HCEC 1CT (cell line): ENCODE results near the gene SPG11.
"Not testable (repeated sequence)": the region's sequence is repeated elsewhere in the genome, so short reads cannot be mapped to it uniquely, and the experiment has no call there.

Experiments
- DNase-seq: peaks from one replicate; pipeline ENCODE4 v3.0.0-alpha.2; 2017

SPG11 gene

GRCh38 chr15:44603126-44603525 lies 60.3 kb downstream of the SPG11 start:
- no peak for DNase-seq

- no peak for DNase-seq
Measured at GRCh38 chr15:44598892-44599291, 64.6 kb downstream of the SPG11 start.

DNA sequence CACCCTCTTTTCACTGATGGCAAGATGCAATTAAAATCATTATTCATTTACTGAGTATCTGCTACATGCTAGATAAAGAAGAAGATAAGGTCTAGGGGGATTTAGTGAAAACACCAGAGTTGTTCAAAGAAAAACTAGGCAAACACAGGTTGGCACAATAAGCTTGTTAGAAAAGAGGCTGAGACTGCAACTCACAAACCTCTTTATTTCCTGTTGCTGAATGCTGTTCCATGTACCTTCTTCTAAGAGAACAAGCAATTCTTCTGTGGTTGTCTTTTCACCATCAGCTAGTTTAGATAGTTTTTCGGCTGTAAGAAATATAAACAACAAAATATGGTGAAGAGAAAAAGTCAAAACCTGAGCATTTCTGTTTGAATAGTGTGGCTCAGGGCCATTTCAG lies 65.4 kb downstream of the SPG11 start:
- DNase-seq, result no peak

- DNase-seq, result no peak
Measured at GRCh38 chr15:44596511-44597010, 66.9 kb downstream of the SPG11 start.

DNA sequence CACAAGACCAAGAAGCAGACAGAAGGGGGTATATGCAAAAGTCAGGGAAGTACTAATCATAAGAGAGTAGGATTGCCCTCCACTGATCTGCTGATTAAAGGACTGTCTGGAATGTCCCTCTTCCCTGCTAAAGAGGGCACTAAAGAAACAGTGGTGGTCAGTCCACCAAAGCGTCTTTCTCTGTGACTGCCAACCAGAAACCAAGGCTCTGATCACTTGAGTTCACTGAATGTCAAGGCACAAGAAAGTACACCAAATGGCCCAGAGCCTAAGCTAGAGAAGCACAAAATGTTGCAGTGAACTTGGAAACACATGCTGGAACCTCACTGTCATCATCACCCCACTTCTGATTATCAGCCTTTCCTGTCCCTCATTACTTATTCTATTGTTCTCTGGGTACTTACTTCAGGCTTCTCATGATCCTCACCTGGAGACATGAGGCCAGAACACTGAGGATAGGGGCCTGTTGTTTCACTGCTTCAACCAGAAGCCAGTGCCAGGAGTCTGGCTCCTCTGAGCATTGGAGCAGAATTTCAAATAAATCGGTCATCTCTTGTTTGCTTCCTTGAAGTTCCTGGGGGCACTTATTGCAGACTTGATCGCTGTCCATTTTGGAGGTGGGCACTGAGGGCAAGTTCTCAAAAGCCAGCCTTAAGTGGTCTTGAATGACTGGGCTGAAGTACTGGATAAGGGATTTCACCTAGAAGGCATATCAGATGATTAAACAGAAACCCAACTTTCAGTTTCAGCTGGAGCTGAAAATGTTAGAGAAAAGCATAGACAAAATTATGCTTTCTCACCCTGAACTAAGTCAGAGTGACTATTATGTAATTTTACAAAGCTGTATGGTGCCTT lies 67.6 kb downstream of the SPG11 start:
- no peak for DNase-seq

- DNase-seq, result no peak
Measured at GRCh38 chr15:44595246-44595645, 68.2 kb downstream of the SPG11 start.

- DNase-seq, result peak; percentile 27
Measured at GRCh38 chr15:44593042-44593736, 70.3 kb downstream of the SPG11 start.

DNA sequence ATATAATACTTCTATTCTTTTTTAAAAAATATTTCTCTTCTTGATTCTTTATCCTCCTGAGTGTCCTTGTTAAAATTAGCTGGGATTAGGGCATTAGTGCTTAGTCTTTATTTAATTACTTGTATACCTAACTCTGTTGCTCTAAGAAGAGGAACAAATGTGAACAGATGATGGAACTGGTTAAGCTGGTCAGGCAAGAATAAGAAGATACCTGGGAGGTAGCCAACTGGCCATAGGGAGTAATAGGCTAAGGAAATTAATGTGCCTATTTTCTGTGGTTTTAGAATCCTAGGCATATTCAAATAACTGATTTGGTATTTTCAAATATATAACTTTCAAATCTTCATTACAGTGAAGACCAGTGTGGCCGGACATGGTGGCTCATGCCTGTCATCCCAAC lies 72.1 kb downstream of the SPG11 start:
- DNase-seq, result no peak

DNA sequence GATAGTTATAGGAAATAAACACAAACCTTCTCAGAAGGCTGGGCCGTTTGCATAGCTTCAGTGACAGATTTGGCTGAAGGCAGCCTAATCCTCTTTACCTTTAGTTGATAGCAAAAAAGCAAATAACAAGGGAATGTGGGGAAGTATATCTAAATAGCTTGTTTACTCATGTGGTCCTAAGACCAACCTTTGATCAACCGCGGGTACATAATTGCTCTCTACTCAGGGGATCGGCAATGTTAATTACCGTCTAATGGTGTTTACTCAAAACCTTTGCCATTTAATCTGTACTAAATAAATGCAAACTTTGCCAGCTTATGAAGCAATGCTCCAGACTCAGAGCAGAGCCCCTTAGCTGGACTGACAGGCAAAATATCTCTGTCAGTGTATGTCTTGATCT lies 74.9 kb downstream of the SPG11 start:
- no peak for DNase-seq

- DNase-seq, result no peak
Measured at GRCh38 chr15:44585633-44586032, 77.8 kb downstream of the SPG11 start.

- peak; percentile 34 for DNase-seq
Measured at GRCh38 chr15:44584162-44584749, 79.2 kb downstream of the SPG11 start.

- DNase-seq, result no peak
Measured at GRCh38 chr15:44580105-44580504, 83.4 kb downstream of the SPG11 start.

- DNase-seq, result no peak
Measured at GRCh38 chr15:44574734-44575133, 88.7 kb downstream of the SPG11 start.

DNA sequence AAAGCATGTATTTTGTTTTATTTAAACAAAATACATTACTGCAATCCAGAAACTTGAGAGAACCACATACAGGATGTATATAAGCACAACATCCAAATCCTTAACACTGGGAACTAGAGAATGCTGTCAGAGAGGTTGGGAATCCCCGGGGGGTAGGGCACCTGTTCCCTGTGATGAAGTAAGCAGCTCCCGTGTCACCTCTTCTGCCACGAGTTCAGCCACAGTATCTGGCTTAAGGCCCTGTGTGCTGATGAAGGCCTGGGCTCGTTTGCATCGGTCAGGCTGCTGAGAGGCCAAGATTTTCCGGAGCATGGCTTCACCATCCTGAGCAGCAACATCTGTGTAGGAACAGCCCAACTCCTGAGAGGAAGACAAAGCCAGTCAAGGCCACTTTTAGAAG lies 90.1 kb downstream of the SPG11 start:
- DNase-seq, result no peak

GRCh38 chr15:44570361-44570760 lies 93.1 kb downstream of the SPG11 start:
- no peak for DNase-seq

- DNase-seq, result no peak
Measured at GRCh38 chr15:44569316-44569715, 94.1 kb downstream of the SPG11 start.

GRCh38 chr15:44568338-44568737 lies 95.1 kb downstream of the SPG11 start:
- DNase-seq, result no peak

GRCh38 chr15:44566155-44566540 lies 97.3 kb downstream of the SPG11 start:
- DNase-seq, result no peak

DNA sequence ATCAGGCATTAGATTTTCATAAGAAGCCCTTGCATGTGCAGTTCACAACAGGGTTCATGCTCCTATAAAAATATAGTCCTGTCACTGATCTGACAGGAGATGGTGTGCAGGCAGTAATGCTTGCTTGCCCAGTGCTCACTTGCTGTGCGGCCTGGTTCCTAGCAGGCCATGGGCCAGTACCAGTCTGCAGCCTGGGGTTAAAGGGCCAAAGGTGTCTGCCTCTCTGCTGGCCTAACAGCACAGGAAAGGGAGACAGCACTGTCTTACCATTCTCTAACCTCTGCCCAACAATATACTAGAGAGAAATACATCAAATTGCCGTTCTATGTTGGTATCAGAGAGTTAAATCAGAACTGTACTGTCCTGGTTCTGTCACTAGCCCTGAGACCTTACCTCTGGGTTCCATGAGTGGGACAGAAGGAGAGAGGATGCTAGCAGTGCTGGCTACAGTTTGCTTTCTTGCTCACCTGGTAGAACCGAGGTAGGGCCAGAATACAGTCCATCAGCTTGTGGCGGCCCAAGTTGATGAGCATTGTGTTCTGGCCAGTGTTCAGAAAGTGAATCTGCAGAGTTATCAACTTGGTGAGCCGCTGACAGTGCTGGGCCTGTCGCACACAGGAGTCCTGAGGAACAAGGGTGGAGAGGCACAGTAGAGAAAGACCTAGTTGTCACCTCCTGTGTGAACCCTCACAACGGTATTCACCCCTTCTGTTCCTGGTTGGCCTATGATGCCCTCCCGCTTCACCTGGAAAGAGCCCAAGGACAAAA lies 97.9 kb downstream of the SPG11 start:
- no peak for DNase-seq

DNA sequence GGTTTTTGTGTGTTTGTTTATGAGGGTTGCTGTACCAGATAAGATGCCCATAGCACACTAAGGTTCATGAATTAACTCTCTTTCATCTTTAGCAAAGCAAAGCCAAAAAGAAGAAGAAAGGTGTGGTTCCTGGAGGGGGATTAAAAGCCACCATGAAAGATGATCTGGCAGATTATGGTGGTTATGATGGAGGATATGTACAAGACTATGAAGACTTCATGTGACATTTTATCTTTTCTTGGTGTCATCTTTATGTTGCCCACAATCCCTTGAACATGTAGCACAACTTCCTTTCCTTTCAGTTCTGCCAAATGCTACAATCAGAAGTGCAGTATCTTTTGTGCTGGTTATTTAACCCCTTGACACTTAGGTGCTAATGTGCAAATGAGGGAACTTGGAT lies 102.5 kb downstream of the SPG11 start:
- DNase-seq, result not testable (repeated sequence)

- DNase-seq, result no peak
Measured at GRCh38 chr15:44554934-44555723, 108.3 kb downstream of the SPG11 start.

GRCh38 chr15:44550734-44551133 lies 112.7 kb downstream of the SPG11 start:
- DNase-seq, result no peak
